ENCODE measurements around the gene SCFD2.
A peak's percentile ranks its signal among the peaks of the same experiment; 100 is the strongest.

SCFD2 gene

DNA sequence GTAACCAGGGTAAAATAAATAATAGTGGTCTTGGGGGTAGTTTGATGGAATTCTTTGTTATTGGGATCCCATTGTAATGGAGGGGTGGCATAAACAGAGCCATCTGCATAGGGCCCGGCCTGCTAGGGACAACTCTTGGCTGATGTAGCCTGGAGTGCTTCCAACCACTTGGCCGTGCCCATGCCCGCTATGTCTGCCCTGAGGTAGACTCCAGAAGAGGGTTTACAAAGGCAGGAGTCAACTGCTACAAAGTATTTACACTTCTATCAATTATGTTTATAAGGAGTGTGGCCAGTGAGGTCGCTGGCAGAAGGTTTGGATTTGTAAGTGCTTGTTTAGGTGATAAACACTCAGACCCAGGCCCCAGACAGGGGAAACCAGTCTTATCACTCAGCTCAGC is 495.6 kb downstream of the SCFD2 start:
- peaks cover 77% of the 10 kb centered on the region for H3K4me1 Mint-ChIP-seq
- DNase-seq = no peak
- TF ChIP-seq, protein P1, sequence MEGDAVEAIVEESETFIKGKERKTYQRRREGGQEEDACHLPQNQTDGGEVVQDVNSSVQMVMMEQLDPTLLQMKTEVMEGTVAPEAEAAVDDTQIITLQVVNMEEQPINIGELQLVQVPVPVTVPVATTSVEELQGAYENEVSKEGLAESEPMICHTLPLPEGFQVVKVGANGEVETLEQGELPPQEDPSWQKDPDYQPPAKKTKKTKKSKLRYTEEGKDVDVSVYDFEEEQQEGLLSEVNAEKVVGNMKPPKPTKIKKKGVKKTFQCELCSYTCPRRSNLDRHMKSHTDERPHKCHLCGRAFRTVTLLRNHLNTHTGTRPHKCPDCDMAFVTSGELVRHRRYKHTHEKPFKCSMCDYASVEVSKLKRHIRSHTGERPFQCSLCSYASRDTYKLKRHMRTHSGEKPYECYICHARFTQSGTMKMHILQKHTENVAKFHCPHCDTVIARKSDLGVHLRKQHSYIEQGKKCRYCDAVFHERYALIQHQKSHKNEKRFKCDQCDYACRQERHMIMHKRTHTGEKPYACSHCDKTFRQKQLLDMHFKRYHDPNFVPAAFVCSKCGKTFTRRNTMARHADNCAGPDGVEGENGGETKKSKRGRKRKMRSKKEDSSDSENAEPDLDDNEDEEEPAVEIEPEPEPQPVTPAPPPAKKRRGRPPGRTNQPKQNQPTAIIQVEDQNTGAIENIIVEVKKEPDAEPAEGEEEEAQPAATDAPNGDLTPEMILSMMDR (IDR thresholded peaks at IDR 0.05) = no peak
- no peak overlapping the region for H3K4me3 Mint-ChIP-seq
- no peaks in the 10 kb centered on the region for H3K9me3 Mint-ChIP-seq
- peaks cover 2% of the 10 kb centered on the region for H3K27me3 Mint-ChIP-seq (ENCODE audit: low read depth, poor library complexity)
- H3K36me3 Mint-ChIP-seq (ENCODE audit: low read depth) = peaks cover 29% of the 10 kb centered on the region
- H3K27ac Mint-ChIP-seq = no peak overlapping the region

DNA sequence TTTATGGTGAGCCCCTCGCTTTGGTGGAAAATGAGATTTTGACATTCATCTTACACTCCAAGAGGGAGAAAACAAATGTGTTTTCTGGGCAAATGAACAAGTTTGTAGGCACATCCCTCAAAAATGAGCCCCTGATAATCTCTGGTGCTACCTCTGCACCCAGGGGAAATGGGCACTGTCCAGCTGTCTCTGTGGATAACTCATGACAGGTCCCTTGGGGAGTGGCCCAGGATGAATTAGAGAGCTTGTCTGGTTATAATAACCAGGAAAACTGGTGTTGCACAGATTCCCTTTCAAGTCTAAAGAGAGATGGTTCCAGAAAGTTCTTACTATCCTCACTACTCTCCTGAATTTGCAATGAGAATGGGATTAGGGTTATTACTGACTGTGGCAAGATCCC is 496.2 kb downstream of the SCFD2 start:
- Mint-ChIP-seq H3K27me3 (ENCODE audit: low read depth, poor library complexity) (peaks cover 2% of the 10 kb centered on the region), H3K9me3 (no peaks in the 10 kb centered on the region), H3K36me3 (ENCODE audit: low read depth) (peaks cover 34% of the 10 kb centered on the region), H3K27ac (no peak overlapping the region), H3K4me3 (no peak overlapping the region), H3K4me1 (peaks cover 77% of the 10 kb centered on the region)
- TF ChIP-seq, protein P1 (IDR thresholded peaks at IDR 0.05) = no peak
- DNase-seq = no peak

DNA sequence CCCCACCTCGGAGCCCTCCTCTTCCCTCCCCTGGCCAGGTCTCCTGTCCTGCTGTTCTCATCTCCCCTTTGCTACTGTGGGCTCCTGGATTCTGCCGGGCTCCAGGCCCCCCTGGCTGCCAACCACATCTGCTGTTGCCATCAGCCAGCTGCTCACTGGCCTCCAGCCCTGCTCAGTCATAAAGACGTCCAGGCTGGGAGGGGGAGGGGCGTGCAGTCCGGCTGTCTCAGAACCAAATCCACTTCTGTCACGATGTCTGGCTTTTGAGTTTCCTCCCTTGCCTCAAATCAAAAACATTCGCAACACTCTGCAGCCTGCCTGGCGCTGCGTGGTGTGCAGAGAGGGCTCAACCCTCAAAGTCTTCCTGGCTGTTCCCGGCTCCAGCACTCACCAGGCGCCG is 496.7 kb downstream of the SCFD2 start:
- TF ChIP-seq, protein P1 (IDR thresholded peaks at IDR 0.05) = no peak
- Mint-ChIP-seq H3K27me3 (ENCODE audit: low read depth, poor library complexity) (peaks cover 2% of the 10 kb centered on the region), H3K4me1 (peaks cover 77% of the 10 kb centered on the region), H3K9me3 (no peaks in the 10 kb centered on the region), H3K4me3 (peak overlapping the region; percentile 58), H3K27ac (peak overlapping the region; percentile 51), H3K36me3 (ENCODE audit: low read depth) (peaks cover 39% of the 10 kb centered on the region)
- DNase-seq = peak; percentile 49

DNA sequence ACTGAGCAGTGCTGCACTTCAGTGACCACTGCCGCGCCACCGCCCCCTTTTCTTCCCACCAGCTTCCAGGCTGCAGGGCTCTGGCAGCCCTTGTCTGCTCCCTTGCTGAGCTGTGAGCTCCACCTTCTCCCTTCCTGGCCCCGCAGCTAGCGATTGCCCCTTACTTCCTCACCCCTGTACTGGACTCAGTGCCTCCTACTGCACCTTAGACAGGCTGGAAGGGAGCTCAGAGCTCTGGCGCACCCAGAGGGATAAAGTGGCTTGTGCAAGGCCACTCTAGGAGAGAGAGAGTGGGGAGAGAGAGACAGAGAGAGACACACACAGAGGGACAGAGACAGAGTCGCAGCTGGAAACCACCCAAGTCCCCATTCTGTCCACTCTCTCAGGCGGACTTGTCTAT is 497.7 kb downstream of the SCFD2 start:
- TF ChIP-seq, protein P1 (IDR thresholded peaks at IDR 0.05) = no peak
- Mint-ChIP-seq H3K4me3 (peak overlapping the region; percentile 31), H3K27ac (peak overlapping the region; percentile 97), H3K9me3 (no peaks in the 10 kb centered on the region), H3K36me3 (ENCODE audit: low read depth) (peaks cover 48% of the 10 kb centered on the region), H3K4me1 (peaks cover 77% of the 10 kb centered on the region), H3K27me3 (ENCODE audit: low read depth, poor library complexity) (peaks cover 2% of the 10 kb centered on the region)
- peak; percentile 51 for DNase-seq

DNA sequence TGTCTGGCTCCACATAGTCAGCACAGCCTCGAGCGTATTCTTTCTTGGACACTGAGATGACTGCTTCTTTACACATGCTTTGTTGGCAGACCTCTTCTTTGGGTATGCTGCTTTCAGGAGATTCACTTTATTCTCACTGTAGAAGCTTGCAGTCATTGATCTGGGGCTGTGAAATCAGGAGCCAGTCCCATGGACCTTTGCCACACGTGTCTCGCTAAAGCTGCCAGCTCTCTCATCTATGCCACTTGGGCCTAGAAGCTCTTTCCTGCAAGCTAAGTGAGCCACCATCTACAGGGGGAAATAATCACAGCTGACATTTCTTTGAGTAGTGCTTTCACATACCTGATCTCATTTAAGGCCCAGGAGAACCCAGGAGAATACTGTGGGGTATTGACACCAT is 498.7 kb downstream of the SCFD2 start:
- Mint-ChIP-seq H3K9me3 (no peaks in the 10 kb centered on the region), H3K4me3 (no peak overlapping the region), H3K27ac (peak overlapping the region; percentile 89), H3K27me3 (ENCODE audit: low read depth, poor library complexity) (peaks cover 2% of the 10 kb centered on the region), H3K36me3 (ENCODE audit: low read depth) (peaks cover 45% of the 10 kb centered on the region), H3K4me1 (peaks cover 78% of the 10 kb centered on the region)
- DNase-seq = no peak
- TF ChIP-seq, protein P1 (IDR thresholded peaks at IDR 0.05) = no peak

DNA sequence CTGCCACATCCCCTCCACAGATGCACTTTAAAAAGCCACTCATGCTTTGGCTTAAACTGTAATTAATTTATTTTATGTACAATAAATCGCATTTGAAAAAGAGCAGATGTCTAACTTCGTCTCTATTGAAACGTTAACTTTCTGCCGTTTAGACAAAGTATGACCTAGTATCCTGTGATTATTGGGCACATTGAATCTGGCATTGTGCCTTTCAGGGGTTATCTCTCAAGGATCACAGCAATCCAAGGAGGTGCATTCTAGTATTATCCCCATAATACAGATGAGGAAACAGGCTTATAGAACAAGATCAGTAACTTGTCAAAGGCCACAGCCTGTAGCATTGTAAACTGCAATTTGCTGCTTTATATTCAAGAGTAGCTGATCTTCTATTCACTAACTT is 499.1 kb downstream of the SCFD2 start:
- no peak for DNase-seq
- Mint-ChIP-seq H3K9me3 (no peaks in the 10 kb centered on the region), H3K27ac (no peak overlapping the region), H3K36me3 (ENCODE audit: low read depth) (peaks cover 45% of the 10 kb centered on the region), H3K4me1 (peaks cover 78% of the 10 kb centered on the region), H3K27me3 (ENCODE audit: low read depth, poor library complexity) (peaks cover 2% of the 10 kb centered on the region), H3K4me3 (peak overlapping the region; percentile 74)
- TF ChIP-seq, protein P1 (IDR thresholded peaks at IDR 0.05) = no peak

All from nephron progenitor cell (in vitro differentiated cells).